GM12878 (cell line): ENCODE data around the gene DLX5. TPM values are rescaled to one million over a fixed set of nuclear protein-coding genes. Genes with fewer than 3 reads are reported as not detected.

Experiments used
- ATAC-seq: fragments of 200-7000 bp; cut with Tn5 transposase; 3 replicates; pipeline ENCODE4 v1.9.1; 2020; ENCODE audit warnings: mild to moderate bottlenecking, moderate library complexity
- BruUV-seq: library from RNA; stranded (reverse); fragments of 400-500 nt; replicated peaks from 2 replicates; lab custom pipeline; 2021; lab: Mats Ljungman, UMichigan
- CTCF ChIA-PET: fragments of 300-600 bp; sonication (Branson Sonifier 250); formaldehyde crosslinking; extraction: SDS; loops from one replicate; lab custom pipeline; 2021; ENCODE audit warnings: inconsistent platforms; lab: Yijun Ruan, JAX
- POLR2A ChIA-PET: fragments of 350-600 bp; formaldehyde crosslinking; extraction: SDS; loops from one replicate; lab custom pipeline; 2021; ENCODE audit warnings: inconsistent platforms; lab: Charles Lee
- RAD21 ChIA-PET: fragments of 300-600 bp; sonication (Branson Sonifier 250); formaldehyde crosslinking; loops from one replicate; lab custom pipeline; 2023; ENCODE audit warnings: antibody characterized with exemption; ENCODE audit not compliant: unreplicated experiment; lab: Charles Lee
- SMC1A ChIA-PET: fragments of 300-600 bp; sonication (Branson Sonifier 250); formaldehyde crosslinking; loops from one replicate; lab custom pipeline; 2023; ENCODE audit not compliant: unreplicated experiment, uncharacterized antibody; lab: Charles Lee
- DNase-seq: peaks from one replicate; pipeline ENCODE4 v3.0.0-alpha.2; 2011; ENCODE audit warnings: low read depth, low spot score
- FAIRE-seq: peaks from 3 replicates; lab custom pipeline; 2011; peaks lifted over from hg19 to GRCh38; lab: Jason Lieb, UNC
- H2AFZ ChIP-seq: 2 replicates; pipeline ENCODE4 v1.6.0; 2011; ENCODE audit warnings: low read depth, low read length, control low read depth; ENCODE audit not compliant: control insufficient read depth
- H3K27ac ChIP-seq: 2 replicates; pipeline ENCODE4 v1.5.1; 2011; ENCODE audit warnings: control low read depth; ENCODE audit not compliant: control insufficient read depth, insufficient read depth
- H3K27me3 ChIP-seq, 2 experiments: replicated peaks in 1 of 2; 2 replicates each; pipeline versions ENCODE4 v1.6.0 to v1.6.1; 2011; ENCODE audit warnings: low read length in 1 of 2; ENCODE audit not compliant: control insufficient read depth in 2 of 2, insufficient read depth in 2 of 2
- H3K36me3 ChIP-seq, 2 experiments: 2 replicates each; pipeline ENCODE4 v1.5.1; 2011; ENCODE audit warnings: low read length in 1 of 2; ENCODE audit not compliant: control insufficient read depth in 2 of 2, insufficient read depth in 2 of 2
- H3K4me1 ChIP-seq: 2 replicates; pipeline ENCODE4 v1.6.1; 2011; ENCODE audit warnings: mild to moderate bottlenecking, low read length, moderate library complexity, mixed read lengths; ENCODE audit not compliant: control insufficient read depth, insufficient read depth
- H3K4me2 ChIP-seq: 2 replicates; pipeline ENCODE4 v1.6.0; 2011; ENCODE audit warnings: control low read depth; ENCODE audit not compliant: control insufficient read depth, insufficient read depth
- H3K4me3 ChIP-seq: fragments of 200-600 bp; sonication (generic); 2 replicates; pipeline ENCODE4 v1.5.1; 2016
- H3K79me2 ChIP-seq: 2 replicates; pipeline ENCODE4 v1.6.0; 2011; ENCODE audit warnings: low read length; ENCODE audit not compliant: control insufficient read depth, insufficient read depth
- H3K9ac ChIP-seq: 2 replicates; pipeline ENCODE4 v1.8.0; 2011; ENCODE audit warnings: low read length, control low read depth, mixed read lengths; ENCODE audit not compliant: control insufficient read depth, insufficient read depth
- H3K9me3 ChIP-seq: replicated peaks from 3 replicates; pipeline ENCODE4 v1.5.1; 2011; ENCODE audit warnings: mild to moderate bottlenecking, low read length; ENCODE audit not compliant: control insufficient read depth, insufficient read depth
- H4K20me1 ChIP-seq: 2 replicates; pipeline ENCODE4 v1.6.0; 2011; ENCODE audit not compliant: control insufficient read depth, insufficient read depth
- ATF3 ChIP-seq: IDR thresholded peaks from 2 replicates; pipeline ENCODE4 v1.6.1; 2011; ENCODE audit warnings: low read depth, mild to moderate bottlenecking, low read length, moderate library complexity, borderline replicate concordance; ENCODE audit errors: extremely low read depth
- BACH1 ChIP-seq: fragments of 450-650 bp; IDR thresholded peaks from 2 replicates; pipeline ENCODE4 v1.6.1; 2017; ENCODE audit warnings: mild to moderate bottlenecking, borderline replicate concordance
- BHLHE40 ChIP-seq, 2 experiments: fragments of 450-650 bp in 1 of 2; IDR thresholded peaks; 2 replicates each; pipeline ENCODE4 v1.6.1; 2011 to 2017; ENCODE audit warnings: low read depth in 2 of 2, borderline replicate concordance in 1 of 2, improper control_type of control experiment in 1 of 2, low read length in 1 of 2, mild to moderate bottlenecking in 1 of 2
- CREM ChIP-seq: IDR thresholded peaks from 2 replicates; pipeline ENCODE4 v1.6.1; 2014; ENCODE audit warnings: antibody characterized with exemption, low read depth
- DPF2 ChIP-seq: fragments of 450-650 bp; IDR thresholded peaks from 2 replicates; pipeline ENCODE4 v1.6.1; 2017; ENCODE audit warnings: mild to moderate bottlenecking
- E4F1 ChIP-seq: fragments of 450-650 bp; IDR thresholded peaks from 2 replicates; pipeline ENCODE4 v1.6.1; 2018; ENCODE audit warnings: borderline replicate concordance, mild to moderate bottlenecking; ENCODE audit not compliant: partially characterized antibody
- EGR1 ChIP-seq, 2 experiments: IDR thresholded peaks; 1 replicate in 1 of 2; 2 replicates in 1 of 2; pipeline ENCODE4 v1.6.1; 2011 to 2012; ENCODE audit warnings: low read depth in 2 of 2, low read length in 2 of 2, borderline replicate concordance in 1 of 2, mild to moderate bottlenecking in 1 of 2, moderate library complexity in 1 of 2
- MEF2B ChIP-seq: fragments of 450-650 bp; IDR thresholded peaks from 2 replicates; pipeline ENCODE4 v1.6.1; 2018; ENCODE audit warnings: mild to moderate bottlenecking, moderate library complexity; ENCODE audit not compliant: partially characterized antibody, poor library complexity, severe bottlenecking
- RELB ChIP-seq: fragments of 450-650 bp; IDR thresholded peaks from 2 replicates; pipeline ENCODE4 v1.6.1; 2017; ENCODE audit warnings: low read depth, mild to moderate bottlenecking, moderate library complexity
- SIN3A ChIP-seq: IDR thresholded peaks from 2 replicates; pipeline ENCODE4 v1.6.1; 2012; ENCODE audit warnings: low read depth, low read length, improper control_type of control experiment
- SIX5 ChIP-seq: IDR thresholded peaks from 2 replicates; pipeline ENCODE4 v1.6.1; 2011; ENCODE audit warnings: mild to moderate bottlenecking, low read depth, low read length, moderate library complexity; ENCODE audit not compliant: severe bottlenecking
- SMAD5 ChIP-seq: IDR thresholded peaks from 2 replicates; pipeline ENCODE4 v1.6.1; 2016; ENCODE audit warnings: antibody characterized with exemption, low read depth
- USF1 ChIP-seq: IDR thresholded peaks from 2 replicates; pipeline ENCODE4 v1.6.1; 2011; ENCODE audit warnings: borderline replicate concordance, low read depth, mild to moderate bottlenecking, moderate library complexity, mixed read lengths, low read length; ENCODE audit not compliant: insufficient read depth; ENCODE audit errors: extremely low read length
- WRNIP1 ChIP-seq: IDR thresholded peaks from 2 replicates; pipeline ENCODE4 v1.6.1; 2011; ENCODE audit warnings: low read depth, low read length, improper control_type of control experiment, borderline replicate concordance
- WGBS: methylation state at CpG from one replicate; pipeline ENCODE4 v1.1.6; 2016; ENCODE audit warnings: low lambda C conversion rate; ENCODE audit not compliant: insufficient replicate concordance, insufficient coverage; ENCODE audit errors: missing lambda C conversion rate; 5-methylcytosine and 5-hydroxymethylcytosine counted together
- in situ Hi-C: fragments of 300-500 bp; cut with MboI; formaldehyde crosslinking; loops from 9 replicates; pipeline ENCODE4 v1.14.3; 2018; ENCODE audit warnings: mixed read lengths
- intact Hi-C: fragments of 100-400 bp; cut with micrococcal nuclease; formaldehyde crosslinking; loops from one replicate; pipeline ENCODE4 v1.14.2; 2022; ENCODE audit not compliant: unreplicated experiment
- polyA plus RNA-seq, 11 experiments: library from polyadenylated mRNA; depleted of rRNA in 4 of 11; unstranded in 6 of 11; stranded (reverse) in 5 of 11; fragments of >200 nt; fragmentation: Nextera tagmentation in 4 of 11; fragmentation: Illumina TruSeq in 1 of 11; extraction: Ambion mirVana in 4 of 11; extraction: Trizol in 1 of 11; gene quantifications; 1 replicate in 1 of 11; 2 replicates in 10 of 11; pipeline versions ENCODE4 v1.2.1 to v1.2.3, GENCODE V29; 2011 to 2016; ENCODE audit warnings: inconsistent platforms in 2 of 11, missing spikeins in 2 of 11, low read depth in 1 of 11
- total RNA-seq, 4 experiments: library from RNA; depleted of rRNA in 3 of 4; stranded (reverse); fragments of >200 nt in 3 of 4; fragmentation: Illumina TruSeq in 1 of 4; extraction: Trizol in 1 of 4; gene quantifications; 2 replicates each; pipeline versions ENCODE4 v1.2.1 to v1.2.3, GENCODE V29; 2013 to 2021

DLX5 gene
- total and polyA plus RNA-seq, 10 of the 15 experiments (the other 5 are each of a cell fraction or from before 2014, with no cell fraction given): not detected

GRCh38 chr7:97022491-97023306 is 1.9 kb downstream of the DLX5 start:
- Histone ChIP-seq H2AFZ (no peak overlapping the region), H4K20me1 (no peaks in the 10 kb centered on the region), H3K9ac (no peak overlapping the region), H3K27me3 (peaks cover 36 to 44% of the 10 kb centered on the region in 2 experiments), H3K4me1 (no peaks in the 10 kb centered on the region), H3K27ac (no peak overlapping the region), H3K9me3 (no peaks in the 10 kb centered on the region; the same call in 2 of the 3 replicates), H3K79me2 (no peaks in the 10 kb centered on the region), H3K4me3 (no peak overlapping the region), H3K4me2 (no peak overlapping the region), H3K36me3 (no peaks in the 10 kb centered on the region)
- in situ Hi-C loops: loop anchor here (10.0 kb wide), 1 partner anchor 608 kb away; no protein-coding TSS in a partner anchor
- BruUV-seq: no TSS peak
- RAD21 ChIA-PET: no interaction called here
- ATAC-seq (no peak), FAIRE-seq (no peak), DNase-seq (no peak)
- POLR2A ChIA-PET: no interaction called here
- TF ChIP-seq SIX5 (no peak), SIN3A (no peak), SMAD5 (no peak), BHLHE40 (IDR thresholded peaks at IDR 0.05; ENCODE audit: borderline replicate concordance in 1 of 2, low read depth in 2 of 2, low read length in 1 of 2) (no peak), E4F1 (no peak), WRNIP1 (no peak), ATF3 (no peak), RELB (no peak), USF1 (no peak), BACH1 (no peak), MEF2B (no peak), CREM (no peak), EGR1 (IDR thresholded peaks at IDR 0.05; ENCODE audit: borderline replicate concordance in 1 of 2, low read depth in 2 of 2, low read length in 2 of 2) (no peak), DPF2 (no peak)
- intact Hi-C loops: no loop called here
- 23% methylated on average over 32 of the region's 35 CpGs for WGBS
- CTCF ChIA-PET: no interaction called here
- SMC1A ChIA-PET: no interaction called here
